K562 (cell line): ENCODE results near the gene PSMC1.

Experiments used
- FOSL1 ChIP-seq: fragments of 200-800 bp; sonication (Bioruptor generic); conservative IDR thresholded peaks from 2 replicates; pipeline ENCODE4 v1.6.1; 2016; ENCODE audit warnings: missing genetic modification characterization, missing compliant biosample characterization
- FOXK2 ChIP-seq, 2 experiments: fragments of 450-650 bp; IDR thresholded peaks in 1 of 2; conservative IDR thresholded peaks in 1 of 2; 2 replicates each; pipeline ENCODE4 v1.6.1; 2016; ENCODE audit warnings: low read depth in 2 of 2, mild to moderate bottlenecking in 1 of 2
- FUS ChIP-seq: fragments of 200-400 bp; formaldehyde crosslinking; optimal IDR thresholded peaks from 2 replicates; pipeline ENCODE3; 2017; ENCODE audit warnings: low read depth, low read length
- IRF1 ChIP-seq: sonication (generic); formaldehyde crosslinking; IDR thresholded peaks from 2 replicates; pipeline ENCODE4 v1.8.0; 2022; ENCODE audit warnings: missing genetic modification reagents, mild to moderate bottlenecking, borderline replicate concordance
- IRF2 ChIP-seq: sonication (generic); formaldehyde crosslinking; IDR thresholded peaks from 2 replicates; pipeline ENCODE4 v1.8.1; 2022; ENCODE audit warnings: mild to moderate bottlenecking, missing genetic modification reagents
- PURB ChIP-seq: sonication (generic); formaldehyde crosslinking; IDR thresholded peaks from 2 replicates; pipeline ENCODE4 v1.9.0; 2021; ENCODE audit warnings: low read depth, mild to moderate bottlenecking, missing genetic modification reagents
- THRA ChIP-seq: fragments of 450-650 bp; IDR thresholded peaks from 2 replicates; pipeline ENCODE4 v1.6.1; 2017; ENCODE audit warnings: mild to moderate bottlenecking, moderate library complexity

- TF ChIP-seq PURB (CRISPR knock-in tag) = no peak
- TF ChIP-seq FUS = no peak
- TF ChIP-seq FOSL1 (tag) = no peak
- TF ChIP-seq IRF1 (CRISPR knock-in tag) = no peak
- TF ChIP-seq FOXK2 (conservative IDR thresholded peaks at IDR 0.05 in 1 of 2, IDR thresholded peaks at IDR 0.05 in 1 of 2; ENCODE audit: low read depth in 2 of 2) = no peak
- TF ChIP-seq IRF2 (CRISPR knock-in tag) = no peak
- TF ChIP-seq THRA = no peak
These were observed 7.8 kb upstream of the PSMC1 start for GRCh38 chr14:90248594-90248993.
